ENCODE results near the gene ZNF467. TPM values are rescaled to one million over a fixed set of nuclear protein-coding genes. Genes with fewer than 3 reads are reported as not detected.

The ZNF467 gene
- total RNA-seq, 4 donors from 2014 or later = 4.2 to 15.4 (median 9.3) TPM

GRCh38 chr7:149801816-149802215 is 28.4 kb upstream of the ZNF467 start:
- TF ChIP-seq CTCF (IDR thresholded peaks at IDR 0.05) (no peak), EP300 (IDR thresholded peaks at IDR 0.05) (no peak), POLR2A (IDR thresholded peaks at IDR 0.05) (no peak), POLR2AphosphoS5 (IDR thresholded peaks at IDR 0.05) (no peak)
- H3K36me3 ChIP-seq = no peaks in the 10 kb centered on the region
- WGBS, 2 donors (ENCODE audit: low coverage in 1 of 2) = no CpG with 5 or more reads among the region's 16 CpGs

GRCh38 chr7:149801002-149801566 is 27.7 kb upstream of the ZNF467 start:
- ATAC-seq = no peak
- 98 to 100% methylated on average over 2 of the region's 2 CpGs for WGBS, 2 donors (ENCODE audit: low coverage in 1 of 2)
- Histone ChIP-seq H3K27me3 (no peaks in the 10 kb centered on the region), H3K4me1 (no peaks in the 10 kb centered on the region), H3K27ac (no peak overlapping the region), H3K4me3 (no peak overlapping the region), H3K9me3 (no peaks in the 10 kb centered on the region), H3K36me3 (no peaks in the 10 kb centered on the region)
- no peak for TF ChIP-seq EP300 (IDR thresholded peaks at IDR 0.05)
- TF ChIP-seq CTCF (IDR thresholded peaks at IDR 0.05) = no peak
- TF ChIP-seq POLR2AphosphoS5 (IDR thresholded peaks at IDR 0.05) = no peak

More at GRCh38 chr7:149801816-149802215, 28.4 kb upstream of the ZNF467 start:
- Histone ChIP-seq H3K27me3 (peaks cover 7% of the 10 kb centered on the region), H3K4me1 (no peaks in the 10 kb centered on the region), H3K4me3 (no peak overlapping the region), H3K9me3 (no peaks in the 10 kb centered on the region), H3K27ac (no peak overlapping the region)
- ATAC-seq = no peak

GRCh38 chr7:149800169-149800555 is 26.8 kb upstream of the ZNF467 start:
- WGBS, 2 donors (ENCODE audit: low coverage in 1 of 2) = 92% methylated on average over 5 of the region's 13 CpGs; no CpG with 5 or more reads in 1 of the 2 donors
- no peaks in the 10 kb centered on the region for H3K4me1 ChIP-seq
- TF ChIP-seq CTCF (IDR thresholded peaks at IDR 0.05) (peak in 1 of 4 experiments; percentile 6), EP300 (IDR thresholded peaks at IDR 0.05) (no peak), POLR2A (IDR thresholded peaks at IDR 0.05) (no peak)
- H3K36me3 ChIP-seq = no peaks in the 10 kb centered on the region
- H3K27me3 ChIP-seq = no peaks in the 10 kb centered on the region
- H3K27ac ChIP-seq = no peak overlapping the region
- ATAC-seq = no peak
- H3K4me3 ChIP-seq = no peak overlapping the region
- no peaks in the 10 kb centered on the region for H3K9me3 ChIP-seq

GRCh38 chr7:149799397-149800168 is 26.2 kb upstream of the ZNF467 start:
- Histone ChIP-seq H3K4me1 (no peaks in the 10 kb centered on the region), H3K27me3 (no peaks in the 10 kb centered on the region), H3K4me3 (no peak overlapping the region), H3K36me3 (no peaks in the 10 kb centered on the region), H3K9me3 (no peaks in the 10 kb centered on the region), H3K27ac (no peak overlapping the region)
- no peak for ATAC-seq
- TF ChIP-seq CTCF (IDR thresholded peaks at IDR 0.05) = peak in 1 of 4 experiments; percentile 48
- TF ChIP-seq POLR2A (IDR thresholded peaks at IDR 0.05) = no peak
- TF ChIP-seq POLR2AphosphoS5 (IDR thresholded peaks at IDR 0.05) = no peak
- TF ChIP-seq EP300 (IDR thresholded peaks at IDR 0.05) = no peak
- 90% methylated on average over 2 of the region's 8 CpGs for WGBS, 2 donors (ENCODE audit: low coverage in 1 of 2)

GRCh38 chr7:149797771-149798170 is 24.4 kb upstream of the ZNF467 start:
- TF ChIP-seq CTCF (IDR thresholded peaks at IDR 0.05) (no peak), POLR2A (IDR thresholded peaks at IDR 0.05) (no peak), EP300 (IDR thresholded peaks at IDR 0.05) (no peak)
- 67 to 90% methylated on average over 1 to 3 of the region's 7 CpGs for WGBS, 2 donors (ENCODE audit: low coverage in 1 of 2)
- Histone ChIP-seq H3K27me3 (no peaks in the 10 kb centered on the region), H3K27ac (no peak overlapping the region), H3K36me3 (no peaks in the 10 kb centered on the region), H3K9me3 (no peaks in the 10 kb centered on the region), H3K4me3 (no peak overlapping the region), H3K4me1 (no peaks in the 10 kb centered on the region)
- no peak for ATAC-seq
